Fibroblast of the aortic adventitia (primary cell): Measurements from ENCODE around the gene MED25. TPM values are rescaled to one million over a fixed set of nuclear protein-coding genes. Genes with fewer than 3 reads are reported as not detected.

ENCODE experiments used
- DNase-seq: peaks from one replicate; pipeline ENCODE4 v3.0.0-alpha.2; 2010; ENCODE audit warnings: low read depth
- H3K4me3 ChIP-seq: 2 replicates; pipeline ENCODE4 v1.5.1; 2011; ENCODE audit warnings: low read depth, mild to moderate bottlenecking, control low read depth, low read length, moderate library complexity
- CTCF ChIP-seq: IDR thresholded peaks from 2 replicates; pipeline ENCODE4 v1.5.1; 2011; ENCODE audit warnings: mild to moderate bottlenecking, low read length, control low read depth, inconsistent platforms; ENCODE audit not compliant: insufficient read depth
- total RNA-seq: library from RNA; depleted of rRNA; stranded (reverse); fragments of >200 nt; gene quantifications from 2 replicates; pipeline ENCODE4 v1.2.3, GENCODE V29; 2012; ENCODE audit warnings: low replicate concordance

The MED25 gene
- total RNA-seq, 1 donor, result 21.7 TPM

- no peak overlapping the region for H3K4me3 ChIP-seq
- no peak for DNase-seq
- no peak for TF ChIP-seq CTCF
Measured at GRCh38 chr19:49824662-49825061, 6.6 kb downstream of the MED25 start.

GRCh38 chr19:49827034-49827433 lies 8.9 kb downstream of the MED25 start:
- no peak for DNase-seq
- TF ChIP-seq CTCF, result no peak
- H3K4me3 ChIP-seq, result no peak overlapping the region

GRCh38 chr19:49829200-49829599 lies 11.1 kb downstream of the MED25 start:
- H3K4me3 ChIP-seq, result no peak overlapping the region
- TF ChIP-seq CTCF, result no peak
- DNase-seq, result no peak

GRCh38 chr19:49829721-49830120 lies 11.6 kb downstream of the MED25 start:
- no peak for DNase-seq
- no peak for TF ChIP-seq CTCF
- H3K4me3 ChIP-seq, result no peak overlapping the region

GRCh38 chr19:49830766-49831165 lies 12.7 kb downstream of the MED25 start:
- DNase-seq, result no peak
- H3K4me3 ChIP-seq, result no peak overlapping the region
- no peak for TF ChIP-seq CTCF

GRCh38 chr19:49831592-49831991 lies 13.5 kb downstream of the MED25 start:
- TF ChIP-seq CTCF, result no peak
- no peak for DNase-seq
- no peak overlapping the region for H3K4me3 ChIP-seq

GRCh38 chr19:49832556-49832955 lies 14.5 kb downstream of the MED25 start:
- DNase-seq, result no peak
- TF ChIP-seq CTCF, result no peak
- H3K4me3 ChIP-seq, result no peak overlapping the region
